HS-27A (cell line): ENCODE results near the gene TYW1B.
"Not testable (repeated sequence)": the region's sequence is repeated elsewhere in the genome, so short reads cannot be mapped to it uniquely, and the experiment has no call there.

Experiments
- DNase-seq: peaks from one replicate; pipeline ENCODE4 v3.0.0-alpha.2; 2012; ENCODE audit warnings: low read depth, missing footprints

Gene TYW1B, protein sequence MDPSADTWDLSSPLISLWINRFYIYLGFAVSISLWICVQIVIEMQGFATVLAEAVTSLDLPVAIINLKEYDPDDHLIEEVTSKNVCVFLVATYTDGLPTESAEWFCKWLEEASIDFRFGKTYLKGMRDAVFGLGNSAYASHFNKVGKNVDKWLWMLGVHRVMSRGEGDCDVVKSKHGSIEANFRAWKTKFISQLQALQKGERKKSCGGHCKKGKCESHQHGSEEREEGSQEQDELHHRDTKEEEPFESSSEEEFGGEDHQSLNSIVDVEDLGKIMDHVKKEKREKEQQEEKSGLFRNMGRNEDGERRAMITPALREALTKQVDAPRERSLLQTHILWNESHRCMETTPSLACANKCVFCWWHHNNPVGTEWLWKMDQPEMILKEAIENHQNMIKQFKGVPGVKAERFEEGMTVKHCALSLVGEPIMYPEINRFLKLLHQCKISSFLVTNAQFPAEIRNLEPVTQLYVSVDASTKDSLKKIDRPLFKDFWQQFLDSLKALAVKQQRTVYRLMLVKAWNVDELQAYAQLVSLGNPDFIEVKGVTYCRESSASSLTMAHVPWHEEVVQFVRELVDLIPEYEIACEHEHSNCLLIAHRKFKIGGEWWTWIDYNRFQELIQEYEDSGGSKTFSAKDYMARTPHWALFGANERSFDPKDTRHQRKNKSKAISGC

DNA sequence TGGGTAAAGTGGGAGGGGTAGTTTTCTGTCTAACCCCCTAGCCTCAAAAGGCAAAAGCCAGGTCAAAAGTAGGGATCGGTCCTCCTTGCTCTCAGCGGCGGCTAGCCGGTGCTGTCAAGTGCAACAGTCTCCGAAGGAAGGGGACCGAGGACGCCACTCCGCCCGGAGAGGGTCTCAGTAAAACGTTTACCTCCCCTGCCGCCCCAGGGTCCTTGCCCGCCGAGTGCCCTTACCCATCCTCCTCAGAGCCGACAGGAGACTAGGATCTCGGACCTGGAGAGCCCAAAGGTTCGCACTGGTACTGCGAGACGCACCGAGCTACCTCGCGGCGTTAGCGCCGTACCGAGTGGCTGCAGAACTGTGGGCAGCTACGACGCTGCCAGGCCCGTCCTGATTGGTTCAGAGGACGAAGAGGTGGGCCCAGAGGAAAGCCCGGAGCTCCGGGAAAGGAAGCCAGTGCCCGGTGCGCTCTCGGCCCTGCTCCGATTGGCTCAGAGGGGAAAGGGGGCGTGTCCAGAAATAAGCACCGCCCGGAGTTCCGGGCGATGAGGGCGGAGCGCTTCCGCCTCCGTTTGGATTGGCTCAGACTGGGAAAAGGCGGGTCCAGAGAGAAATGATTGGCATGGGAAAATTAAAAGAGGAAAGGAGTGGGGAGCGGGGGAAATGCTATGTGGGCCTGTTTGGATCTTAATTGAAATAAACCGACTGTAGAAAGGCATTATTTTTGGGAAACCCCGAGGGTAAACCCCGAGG lies at the start of gene TYW1B:
Gene TYW1B, minus strand, starts transcription at position 362 of the 753 bp plus-strand sequence. Its CDS starts 125 bp downstream, at position 237.
- peak; percentile 91 for DNase-seq

DNA sequence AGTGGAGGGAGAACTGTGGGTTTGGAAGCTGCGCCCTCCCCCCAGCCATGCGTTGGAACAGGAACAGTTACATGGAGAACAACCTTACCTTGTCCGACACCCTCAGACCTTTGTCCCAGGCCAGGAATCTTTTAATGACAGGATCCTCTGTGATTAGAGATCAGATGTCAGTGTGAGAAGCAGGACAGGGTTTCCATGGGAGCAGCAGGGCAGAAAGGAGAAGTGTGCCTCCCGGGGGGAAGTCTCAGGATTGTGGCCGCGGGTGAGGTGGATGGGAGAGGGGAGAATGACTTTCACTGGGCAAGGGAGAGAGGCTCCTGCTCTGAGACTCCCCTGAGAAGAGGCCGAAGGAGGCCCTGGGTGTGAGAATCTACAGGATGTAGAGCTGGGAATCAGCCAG lies 39.6 kb upstream of the TYW1B start:
- not testable (repeated sequence) for DNase-seq

DNA sequence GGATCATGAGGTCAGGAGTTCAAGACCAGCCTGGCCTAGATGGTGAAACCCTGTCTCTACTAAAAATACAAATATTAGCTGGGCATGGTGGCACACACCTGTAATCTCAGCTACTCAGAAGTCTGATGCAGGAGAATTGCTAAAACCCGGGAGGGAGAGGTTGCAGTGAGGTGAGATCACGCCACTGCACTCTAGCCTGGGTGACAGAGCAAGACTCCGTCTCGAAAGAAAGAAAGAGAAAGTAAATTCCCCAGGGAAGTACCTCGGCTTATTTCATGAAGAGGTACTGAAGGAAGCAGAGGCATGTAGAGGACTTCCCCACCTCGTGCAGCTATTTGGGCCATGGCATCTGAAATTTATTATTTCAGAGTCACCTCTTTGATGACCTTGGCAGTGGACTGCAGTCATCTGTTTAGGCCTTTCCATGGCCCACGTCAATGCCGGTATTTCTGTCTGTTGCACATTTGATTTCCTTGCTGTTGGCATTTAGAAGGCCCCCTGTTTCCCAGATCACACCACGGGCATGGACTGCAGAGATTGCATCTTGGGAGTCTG lies 30.9 kb upstream of the TYW1B start:
- DNase-seq, result not testable (repeated sequence)

DNA sequence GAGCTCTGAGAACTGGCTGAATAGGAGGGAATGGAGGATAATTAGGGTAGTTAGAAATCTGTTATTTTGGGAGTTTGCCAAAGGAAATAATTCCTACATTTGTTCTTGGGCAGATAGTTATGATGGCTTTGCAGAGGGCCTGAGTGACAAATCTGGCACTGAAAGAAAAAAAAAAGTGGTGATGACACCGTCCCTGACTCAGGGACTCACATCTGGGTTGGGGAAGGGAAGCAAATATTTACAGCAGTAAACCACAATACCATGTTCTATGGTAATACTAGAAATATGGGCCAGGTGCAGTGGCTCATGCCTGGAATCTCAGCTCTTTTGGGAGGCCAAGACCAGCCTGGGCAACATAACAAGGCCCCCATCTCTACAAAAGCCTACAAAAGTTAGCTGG lies 29.9 kb upstream of the TYW1B start:
- not testable (repeated sequence) for DNase-seq

DNA sequence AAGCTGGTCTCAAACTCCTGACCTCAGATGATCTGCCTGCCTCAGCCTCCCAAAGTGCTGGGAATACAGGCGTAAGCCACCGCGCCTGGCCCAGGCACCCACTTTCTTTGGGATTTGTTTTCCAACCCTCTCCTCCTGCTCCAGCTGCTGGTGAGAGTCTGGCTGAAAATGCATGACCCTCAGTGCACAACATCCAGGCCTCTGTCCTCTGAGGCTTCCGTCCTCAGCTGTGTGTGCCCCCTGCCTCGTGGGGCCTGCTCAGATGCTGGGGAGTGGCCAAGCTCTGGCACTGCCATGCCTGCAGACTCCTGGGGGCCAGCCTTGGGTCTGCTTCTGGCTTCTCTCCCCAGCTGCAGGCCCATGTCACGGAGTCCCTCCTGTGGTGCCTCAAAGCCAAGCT lies 27.3 kb upstream of the TYW1B start:
- DNase-seq, result not testable (repeated sequence)

DNA sequence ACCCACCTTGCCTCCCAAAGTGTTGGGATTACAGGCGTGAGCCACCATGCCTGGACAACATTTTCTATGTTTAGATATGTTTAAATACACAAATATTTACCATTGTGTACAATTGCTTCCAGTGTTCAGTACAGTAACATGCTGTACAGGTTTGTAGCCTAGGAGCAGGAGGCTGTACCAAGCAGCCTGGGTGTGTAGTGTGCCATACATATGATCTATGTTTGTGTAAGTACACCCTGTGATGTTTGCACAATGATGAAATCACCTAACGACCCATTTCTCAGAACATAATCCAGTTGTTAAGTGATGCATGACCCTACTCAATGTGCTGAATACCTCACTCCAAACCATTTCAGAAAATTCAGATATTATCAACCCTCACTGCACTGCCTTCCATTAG lies 24.9 kb upstream of the TYW1B start:
- not testable (repeated sequence) for DNase-seq

DNA sequence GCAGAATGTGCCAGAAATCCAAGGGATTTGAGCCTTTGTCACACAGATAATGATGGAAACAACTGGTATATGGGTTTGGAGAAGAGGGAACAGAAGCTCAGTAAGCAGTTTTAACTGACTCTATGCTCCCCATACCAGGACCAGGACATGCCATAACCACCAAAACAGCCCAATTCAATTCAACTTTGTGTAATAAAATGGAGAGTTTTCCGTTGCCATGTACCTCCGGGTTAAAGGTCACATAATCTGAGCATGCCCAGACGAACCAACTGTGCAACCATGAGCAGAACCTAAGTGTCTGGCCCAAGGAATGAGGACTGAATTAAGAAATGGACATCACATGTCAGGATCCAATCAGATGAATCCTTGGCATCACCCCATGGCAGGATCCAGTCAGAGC lies 22.7 kb upstream of the TYW1B start:
- not testable (repeated sequence) for DNase-seq

DNA sequence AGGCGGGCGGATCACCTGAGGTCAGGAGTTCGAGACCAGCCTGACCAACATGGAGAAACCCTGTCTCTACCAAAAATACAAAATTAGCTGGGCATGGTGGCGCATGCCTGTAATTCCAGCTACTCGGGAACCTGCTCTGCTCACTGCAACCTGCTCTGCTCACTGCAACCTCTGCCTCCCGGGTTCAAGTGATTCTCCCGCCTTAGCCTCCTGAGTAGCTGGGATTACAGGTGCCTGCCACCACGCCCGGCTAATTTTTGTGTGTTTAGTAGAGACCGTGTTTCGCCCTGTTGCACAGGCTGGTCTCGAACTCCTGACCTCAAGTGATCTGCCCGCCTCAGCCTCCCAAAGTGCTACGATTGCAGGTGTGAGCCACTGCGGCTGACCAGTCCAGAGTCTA lies 16.1 kb upstream of the TYW1B start:
- not testable (repeated sequence) for DNase-seq

DNA sequence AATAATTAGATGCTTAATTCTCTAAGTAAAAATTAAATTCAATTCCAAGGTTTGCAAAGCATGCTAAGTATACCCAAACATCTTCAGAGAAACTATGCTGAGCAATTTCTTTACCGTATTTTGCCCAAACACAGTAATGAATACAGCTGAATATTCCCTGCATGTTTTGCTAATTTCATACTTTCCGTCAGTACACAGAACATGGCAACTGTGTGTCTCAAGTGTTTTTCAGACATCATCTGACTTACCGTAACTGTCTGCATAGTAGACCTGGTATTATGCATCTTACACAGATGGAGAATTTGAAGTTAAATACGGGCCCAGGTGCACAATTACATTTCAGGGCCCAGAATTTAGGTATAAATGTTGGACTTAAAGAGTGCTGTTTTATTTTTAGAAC lies 15.2 kb upstream of the TYW1B start:
- not testable (repeated sequence) for DNase-seq

DNA sequence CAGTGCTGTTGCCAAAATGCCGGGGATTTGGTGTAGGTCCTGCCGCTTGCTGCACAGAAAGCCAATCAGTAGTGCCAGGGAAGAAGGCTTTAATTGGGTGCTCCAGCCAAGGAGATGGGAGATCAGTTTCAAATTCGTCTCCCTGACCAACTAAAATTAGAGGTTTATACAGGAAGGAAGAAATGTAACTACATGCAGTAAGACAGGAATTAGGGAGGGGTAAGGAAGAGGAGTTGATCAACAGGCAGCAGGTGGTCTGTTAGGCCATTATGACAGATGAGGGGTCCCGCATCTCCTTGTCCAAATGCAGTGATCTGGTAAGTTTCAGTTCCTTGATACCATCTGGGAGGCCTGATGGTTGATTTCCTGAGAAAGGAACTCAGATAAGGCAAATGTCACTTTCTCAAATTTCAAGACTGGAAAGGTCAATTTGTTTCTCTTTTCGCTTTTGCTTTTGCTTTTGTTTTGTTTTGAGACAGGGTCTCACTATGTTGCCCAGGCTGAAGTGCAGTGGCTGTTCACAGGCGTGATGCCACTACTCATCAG lies 13.0 kb upstream of the TYW1B start:
- DNase-seq, result not testable (repeated sequence)

DNA sequence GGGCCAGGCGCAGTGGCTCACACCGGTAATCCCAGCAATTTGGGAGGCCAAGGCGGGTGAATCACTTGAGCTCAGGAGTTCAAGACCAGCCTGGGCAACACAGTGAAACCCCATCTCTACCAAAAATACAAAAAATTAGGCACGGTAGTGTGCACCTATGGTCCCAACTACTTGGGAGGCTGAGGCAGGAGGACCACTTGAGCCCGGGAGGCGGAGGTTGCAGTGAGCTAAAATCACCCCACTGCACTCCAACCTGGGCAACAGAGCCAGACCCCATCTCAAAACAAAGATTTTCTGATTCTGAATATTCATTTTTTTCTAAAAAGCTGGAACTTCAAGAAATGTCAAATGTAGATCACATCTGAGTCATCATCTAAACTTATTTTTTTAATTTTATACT lies 10.3 kb upstream of the TYW1B start:
- not testable (repeated sequence) for DNase-seq

DNA sequence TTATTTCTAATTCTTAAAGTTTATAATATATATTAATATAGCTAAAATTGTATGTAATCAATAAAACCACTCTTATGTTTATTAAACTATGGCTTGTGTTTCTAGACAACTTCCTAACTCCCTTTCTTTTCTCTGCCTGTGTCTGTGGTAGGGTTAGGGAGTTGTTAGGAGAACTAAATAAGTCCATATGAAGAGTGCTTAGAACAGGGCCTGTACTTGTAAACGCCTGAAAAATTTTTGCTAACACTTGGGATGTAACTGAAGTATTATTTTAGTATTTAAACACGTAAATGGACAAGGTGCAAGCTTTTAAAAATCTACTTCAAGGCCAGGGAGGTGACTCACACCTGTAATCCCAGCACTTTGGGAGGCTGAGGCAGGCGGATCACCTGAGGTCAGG lies 9.3 kb upstream of the TYW1B start:
- not testable (repeated sequence) for DNase-seq

DNA sequence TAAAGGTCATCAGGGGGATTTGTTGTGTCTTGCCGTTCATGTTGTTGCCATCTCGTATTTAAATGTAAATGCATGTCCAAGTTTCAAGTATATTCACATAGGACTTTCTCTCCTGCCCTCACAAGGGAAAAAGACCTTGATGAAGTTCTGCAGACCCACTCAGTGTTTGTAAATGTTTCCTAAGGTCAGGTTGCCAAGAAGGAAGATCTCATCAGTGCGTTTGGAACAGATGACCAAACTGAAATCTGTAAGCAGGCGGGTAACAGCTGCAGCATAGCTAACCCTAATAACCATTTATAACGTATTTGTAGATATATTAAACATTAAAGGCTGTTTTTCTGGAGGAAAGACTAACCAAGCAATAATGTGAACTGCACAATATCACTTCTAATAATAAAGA lies 2.6 kb upstream of the TYW1B start:
- not testable (repeated sequence) for DNase-seq

DNA sequence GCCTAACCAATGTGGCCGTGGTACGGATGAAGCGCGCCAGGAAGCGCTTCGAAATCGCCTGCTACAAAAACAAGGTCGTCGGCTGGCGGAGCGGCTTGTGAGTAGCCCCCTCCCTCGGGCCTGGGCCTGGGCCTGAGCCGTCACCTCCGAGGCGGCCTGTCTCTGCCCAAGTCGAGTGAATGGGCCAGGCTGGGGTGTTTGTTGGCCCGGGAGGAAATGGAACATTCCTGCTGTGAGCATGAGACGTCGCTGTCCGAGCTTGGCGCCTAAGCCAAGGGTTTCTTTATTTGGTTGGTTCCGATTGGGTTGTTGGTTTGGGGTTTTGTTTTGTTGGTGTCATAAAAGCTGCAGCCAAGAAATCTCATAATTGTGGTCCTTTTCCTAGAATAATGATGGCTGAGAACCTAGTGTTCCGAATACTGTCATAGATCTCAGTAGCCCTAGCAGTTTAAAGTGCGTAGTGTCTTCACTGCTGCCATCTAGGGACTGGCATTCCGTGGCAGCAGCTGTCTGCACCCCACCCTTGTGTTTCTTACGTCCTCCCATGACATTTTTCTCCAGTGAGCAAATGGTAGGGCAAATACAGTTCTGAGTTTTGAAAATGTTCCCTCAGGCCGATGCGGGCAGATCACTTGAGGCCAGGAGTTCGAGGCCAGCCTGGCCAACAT lies 1.8 kb upstream of the TYW1B start:
- peak; percentile 45 for DNase-seq

DNA sequence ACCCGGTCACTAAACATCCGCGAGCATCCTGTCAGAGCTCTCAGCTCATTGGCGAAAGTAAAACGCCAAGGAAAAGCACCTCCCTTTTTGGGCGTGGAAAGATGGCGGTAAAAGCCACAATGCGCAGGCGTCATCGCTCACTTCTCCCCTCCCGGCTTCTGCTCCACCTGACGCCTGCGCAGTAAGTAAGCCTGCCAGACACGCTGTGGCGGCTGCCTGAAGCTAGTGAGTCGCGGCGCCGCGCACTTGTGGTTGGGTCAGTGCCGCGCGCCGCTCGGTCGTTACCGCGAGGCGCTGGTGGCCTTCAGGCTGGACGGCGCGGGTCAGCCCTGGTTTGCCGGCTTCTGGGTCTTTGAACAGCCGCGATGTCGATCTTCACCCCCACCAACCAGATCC lies 1.3 kb upstream of the TYW1B start:
- DNase-seq, result peak; percentile 93

DNA sequence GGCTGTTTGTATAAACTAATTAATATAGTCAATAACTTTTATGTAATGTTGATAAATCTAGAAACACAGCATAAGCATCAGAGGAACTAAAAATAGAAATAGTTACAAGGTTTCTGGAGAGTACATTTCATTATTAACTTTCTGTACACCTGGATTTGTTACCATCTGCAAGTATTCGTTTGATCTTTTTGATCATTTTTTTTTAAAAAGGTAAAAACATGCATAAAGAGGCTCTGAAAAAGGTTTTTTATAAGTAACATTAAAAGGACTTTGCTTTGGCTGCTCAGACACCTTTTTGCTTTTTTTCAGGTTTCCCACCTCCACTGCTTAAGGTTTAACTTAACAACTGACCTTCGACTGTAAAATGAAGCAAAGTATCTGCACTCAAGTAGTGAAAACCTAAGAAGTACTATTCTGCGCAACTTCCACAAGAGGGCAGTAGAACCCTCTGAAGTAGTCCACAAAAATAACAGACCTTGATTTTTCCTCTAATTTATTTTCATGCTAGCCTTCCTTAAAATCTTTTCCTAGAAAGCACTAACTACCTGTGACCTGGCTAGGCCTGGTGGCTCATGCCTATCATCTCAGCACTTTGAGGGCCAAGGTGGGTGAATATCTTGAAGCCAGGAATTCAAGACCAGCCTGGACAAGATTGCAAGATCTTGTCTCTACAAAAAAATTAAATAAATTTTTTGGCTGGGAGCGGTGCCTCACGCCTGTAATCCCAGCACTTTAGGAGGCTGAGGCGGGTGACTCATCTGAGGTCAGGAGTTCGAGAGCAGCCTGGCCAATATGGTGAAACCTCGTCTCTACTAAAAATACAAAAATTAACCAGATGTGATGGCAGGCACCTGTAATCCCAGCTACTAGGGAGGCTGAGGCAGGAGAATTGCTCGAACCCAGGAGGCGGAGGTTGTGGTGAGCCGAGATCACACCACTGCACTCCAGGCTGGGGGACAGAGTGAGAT lies 4.0 kb downstream of the TYW1B start:
- DNase-seq, result peak; percentile 7

DNA sequence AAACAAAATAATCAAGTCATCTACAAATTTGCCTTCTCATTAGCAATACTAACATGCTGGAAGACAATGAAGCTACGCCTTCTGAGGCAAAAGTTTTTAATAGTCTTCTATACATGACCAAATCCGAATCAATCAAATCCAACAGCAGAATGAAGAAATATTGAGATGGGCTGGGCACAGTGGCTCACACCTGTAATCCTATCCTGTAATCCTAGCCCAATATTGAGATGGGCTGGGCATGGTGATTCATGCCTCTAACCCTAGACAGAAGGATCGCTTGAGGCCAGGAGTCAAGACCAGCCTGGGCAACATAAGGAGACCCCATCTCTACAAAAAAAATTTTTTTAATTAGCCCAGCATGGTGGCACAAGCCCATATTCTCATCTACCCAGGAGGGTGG lies 5.5 kb downstream of the TYW1B start:
- not testable (repeated sequence) for DNase-seq

DNA sequence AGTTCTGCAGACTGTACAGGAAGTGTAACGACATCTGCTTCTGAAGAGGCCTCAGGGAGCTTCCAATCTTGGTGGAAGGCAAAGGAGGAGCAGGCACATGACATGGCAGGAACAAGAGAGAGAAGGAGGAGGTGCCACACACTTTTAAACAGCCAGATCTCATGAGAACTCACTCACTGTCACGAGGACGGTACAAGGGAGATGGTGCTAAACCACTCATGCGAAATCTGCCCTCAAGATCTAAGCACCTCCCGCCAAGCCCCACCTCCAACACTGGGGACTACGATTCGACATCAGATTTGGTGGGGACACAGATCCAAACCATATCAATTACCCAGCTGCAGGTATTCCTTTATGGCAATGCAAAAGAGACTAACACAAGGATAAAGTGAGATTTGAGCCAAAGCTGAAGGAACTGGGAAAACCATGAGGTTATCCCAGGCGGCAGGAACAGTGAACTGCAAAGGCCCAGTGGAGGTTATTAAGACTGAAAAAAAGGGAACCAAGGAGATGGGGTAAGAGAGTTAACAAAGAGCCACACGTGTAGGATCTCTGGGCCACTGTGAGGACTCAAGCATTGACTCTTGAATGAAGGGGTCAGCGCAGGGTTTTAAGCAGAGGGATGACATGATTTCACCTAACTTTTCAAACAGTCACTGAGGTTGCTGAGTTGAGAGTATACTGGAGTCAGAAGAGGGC lies 9.2 kb downstream of the TYW1B start:
- not testable (repeated sequence) for DNase-seq

DNA sequence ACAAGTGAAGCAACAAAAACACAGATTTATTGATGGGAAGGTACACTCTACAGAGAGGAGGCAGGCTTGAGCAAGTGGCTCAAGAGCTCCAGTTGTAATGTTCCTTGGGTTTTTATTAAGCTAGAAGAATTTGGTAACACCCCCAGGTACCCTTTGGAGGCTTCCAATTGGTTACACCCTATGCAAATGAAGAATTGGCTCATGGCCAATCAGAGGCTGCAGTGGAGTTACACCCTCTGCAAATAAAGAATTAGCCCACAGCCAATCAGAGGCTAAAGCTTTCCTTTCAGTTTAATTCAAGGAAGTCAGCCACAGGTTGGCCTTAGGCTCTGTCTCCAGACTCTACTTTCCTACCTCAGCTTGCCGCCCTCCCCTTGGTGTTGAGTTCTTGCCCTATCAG lies 10.3 kb downstream of the TYW1B start:
- DNase-seq, result not testable (repeated sequence)
